GM19324 (cell line): ENCODE results near the gene TRPM2.

Experiments used
- ATAC-seq: cut with Tn5 transposase; IDR thresholded peaks from one replicate; pipeline ENCODE4 v1.9.1; 2021; ENCODE audit warnings: mild to moderate bottlenecking, moderate library complexity; ENCODE audit not compliant: unreplicated experiment, low FRiP score

TRPM2 gene

GRCh38 chr21:44321846-44322450 is 31.5 kb upstream of the TRPM2 start:
- ATAC-seq: no peak

- no peak for ATAC-seq
These were observed 30.6 kb upstream of the TRPM2 start for GRCh38 chr21:44322621-44323325.

GRCh38 chr21:44323591-44323990 is 29.8 kb upstream of the TRPM2 start:
- no peak for ATAC-seq

- no peak for ATAC-seq
These were observed 29.1 kb upstream of the TRPM2 start for GRCh38 chr21:44324106-44324853.

- no peak for ATAC-seq
These were observed 28.6 kb upstream of the TRPM2 start for GRCh38 chr21:44324854-44325107.

GRCh38 chr21:44325386-44326271 is 27.8 kb upstream of the TRPM2 start:
- ATAC-seq: no peak

GRCh38 chr21:44326272-44326647 is 27.2 kb upstream of the TRPM2 start:
- ATAC-seq: no peak

GRCh38 chr21:44326716-44327602 is 26.5 kb upstream of the TRPM2 start:
- ATAC-seq: no peak

- no peak for ATAC-seq
These were observed 25.8 kb upstream of the TRPM2 start for GRCh38 chr21:44327603-44327974.

GRCh38 chr21:44328242-44328895 is 25.1 kb upstream of the TRPM2 start:
- no peak for ATAC-seq

- no peak for ATAC-seq
These were observed 24.1 kb upstream of the TRPM2 start for GRCh38 chr21:44329086-44329889.

- ATAC-seq: no peak
These were observed 23.3 kb upstream of the TRPM2 start for GRCh38 chr21:44329971-44330681.

GRCh38 chr21:44330698-44331097 is 22.7 kb upstream of the TRPM2 start:
- ATAC-seq: no peak

GRCh38 chr21:44331209-44331608 is 22.2 kb upstream of the TRPM2 start:
- no peak for ATAC-seq

- no peak for ATAC-seq
These were observed 21.6 kb upstream of the TRPM2 start for GRCh38 chr21:44331650-44332307.

GRCh38 chr21:44332383-44332782 is 21.0 kb upstream of the TRPM2 start:
- ATAC-seq: no peak

GRCh38 chr21:44332965-44333364 is 20.5 kb upstream of the TRPM2 start:
- no peak for ATAC-seq
